ENCODE data around the gene PPP1R12B. TPM values are rescaled to one million over a fixed set of nuclear protein-coding genes. Genes with fewer than 3 reads are reported as not detected.
"Not testable (repeated sequence)": the region's sequence is repeated elsewhere in the genome, so short reads cannot be mapped to it uniquely, and the experiment has no call there.

Gene PPP1R12B
- total RNA-seq, 3 donors from 2014 or later: 80.9 to 655 (median 89.0) TPM

DNA sequence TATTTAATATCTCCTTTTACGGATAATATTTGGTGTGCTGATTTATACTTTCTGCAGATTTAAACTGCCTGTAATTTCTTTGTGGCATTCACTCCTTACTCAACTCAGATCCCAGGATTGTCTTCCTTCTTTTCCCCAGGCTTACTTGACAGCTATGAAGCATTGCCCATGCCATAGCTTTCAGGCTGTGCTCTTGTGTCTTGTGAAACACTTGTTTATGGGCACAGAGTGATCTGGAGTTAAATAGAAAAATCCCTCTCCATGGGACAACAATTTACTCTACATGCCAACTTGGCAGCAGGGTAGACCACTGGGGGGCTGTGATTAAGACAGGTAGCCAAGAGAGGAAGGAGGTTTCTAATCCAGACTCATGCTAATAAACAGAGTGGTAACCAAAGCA is 57.4 kb downstream of the PPP1R12B start:
- DNase-seq (no peak), ATAC-seq (no peak)
- intact Hi-C loops (cut with DNase I, micrococcal nuclease): no loop called here
- Histone ChIP-seq H3K4me3 (no peak overlapping the region), H3K4me1 (ENCODE audit: low read depth) (no peaks in the 10 kb centered on the region), H3K9me3 (no peaks in the 10 kb centered on the region), H3K36me3 (ENCODE audit: low read depth) (no peaks in the 10 kb centered on the region)
- TF ChIP-seq, protein P1, sequence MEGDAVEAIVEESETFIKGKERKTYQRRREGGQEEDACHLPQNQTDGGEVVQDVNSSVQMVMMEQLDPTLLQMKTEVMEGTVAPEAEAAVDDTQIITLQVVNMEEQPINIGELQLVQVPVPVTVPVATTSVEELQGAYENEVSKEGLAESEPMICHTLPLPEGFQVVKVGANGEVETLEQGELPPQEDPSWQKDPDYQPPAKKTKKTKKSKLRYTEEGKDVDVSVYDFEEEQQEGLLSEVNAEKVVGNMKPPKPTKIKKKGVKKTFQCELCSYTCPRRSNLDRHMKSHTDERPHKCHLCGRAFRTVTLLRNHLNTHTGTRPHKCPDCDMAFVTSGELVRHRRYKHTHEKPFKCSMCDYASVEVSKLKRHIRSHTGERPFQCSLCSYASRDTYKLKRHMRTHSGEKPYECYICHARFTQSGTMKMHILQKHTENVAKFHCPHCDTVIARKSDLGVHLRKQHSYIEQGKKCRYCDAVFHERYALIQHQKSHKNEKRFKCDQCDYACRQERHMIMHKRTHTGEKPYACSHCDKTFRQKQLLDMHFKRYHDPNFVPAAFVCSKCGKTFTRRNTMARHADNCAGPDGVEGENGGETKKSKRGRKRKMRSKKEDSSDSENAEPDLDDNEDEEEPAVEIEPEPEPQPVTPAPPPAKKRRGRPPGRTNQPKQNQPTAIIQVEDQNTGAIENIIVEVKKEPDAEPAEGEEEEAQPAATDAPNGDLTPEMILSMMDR (IDR thresholded peaks at IDR 0.05): no peak

DNA sequence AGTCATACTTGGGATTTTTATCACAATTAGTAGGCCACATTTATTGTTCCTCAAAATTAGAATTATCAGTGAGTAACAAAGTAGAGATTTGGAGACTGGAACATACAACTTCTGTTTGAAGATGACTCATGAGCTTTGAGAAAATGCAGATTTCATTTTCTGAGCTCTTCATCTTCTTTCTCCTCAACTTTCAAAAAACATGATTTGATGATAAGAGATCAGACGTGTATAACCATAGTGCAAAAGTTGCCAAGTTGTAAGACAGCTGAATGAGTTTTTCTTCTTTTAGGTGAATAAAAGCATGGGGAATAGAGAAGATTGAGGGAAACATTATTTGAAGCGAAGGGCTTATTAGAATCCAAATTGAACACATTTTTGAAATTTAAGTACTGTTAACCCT is 58.4 kb downstream of the PPP1R12B start:
- H3K4me1 ChIP-seq (ENCODE audit: low read depth); H3K9me3 ChIP-seq; ATAC-seq; H3K4me3 ChIP-seq; DNase-seq; H3K36me3 ChIP-seq (ENCODE audit: low read depth); intact Hi-C loops (cut with DNase I, micrococcal nuclease): not testable (repeated sequence)

DNA sequence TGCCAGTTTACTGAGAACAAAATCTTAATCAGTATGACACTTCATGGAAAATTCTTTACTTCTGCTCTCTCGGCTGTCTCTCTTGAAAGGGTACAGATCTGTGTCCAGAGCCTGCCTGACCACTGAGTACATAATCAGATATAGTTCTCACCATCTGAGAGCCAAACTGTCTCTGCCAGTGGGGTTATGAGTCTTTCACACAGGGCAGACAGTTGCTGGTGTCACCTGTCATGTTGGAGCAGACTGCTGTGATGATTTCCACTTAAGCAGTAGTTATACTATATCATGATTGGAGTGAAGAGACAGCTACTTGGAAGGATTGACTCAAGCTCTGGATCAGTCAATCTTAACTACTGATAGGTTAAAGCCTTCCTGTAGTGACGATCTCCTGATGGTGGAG is 58.9 kb downstream of the PPP1R12B start:
- H3K4me3 ChIP-seq; H3K4me1 ChIP-seq (ENCODE audit: low read depth); ATAC-seq; H3K9me3 ChIP-seq; intact Hi-C loops (cut with DNase I, micrococcal nuclease); H3K36me3 ChIP-seq (ENCODE audit: low read depth); DNase-seq: not testable (repeated sequence)

DNA sequence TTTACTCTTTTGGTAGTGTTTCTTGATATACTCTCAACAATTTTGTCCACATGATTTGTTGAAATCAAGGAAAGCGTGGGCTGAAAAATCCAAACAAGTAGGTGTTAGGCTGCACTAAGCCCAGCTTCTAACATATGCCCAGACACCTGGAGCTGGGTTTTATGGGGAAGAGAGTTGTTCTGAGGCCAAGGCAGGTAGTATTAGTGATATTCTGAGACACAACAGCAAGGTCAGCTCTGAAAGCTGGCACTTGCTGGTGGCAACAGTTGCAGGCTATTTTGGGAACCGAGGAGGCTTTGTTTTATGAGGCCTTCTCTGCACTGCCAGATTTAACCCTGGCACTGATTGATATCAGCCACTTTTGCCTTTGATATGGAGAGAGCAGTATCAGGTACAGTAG is 61.8 kb downstream of the PPP1R12B start:
- H3K9me3 ChIP-seq; H3K4me3 ChIP-seq; DNase-seq; intact Hi-C loops (cut with DNase I, micrococcal nuclease); H3K36me3 ChIP-seq (ENCODE audit: low read depth); H3K4me1 ChIP-seq (ENCODE audit: low read depth); ATAC-seq: not testable (repeated sequence)

DNA sequence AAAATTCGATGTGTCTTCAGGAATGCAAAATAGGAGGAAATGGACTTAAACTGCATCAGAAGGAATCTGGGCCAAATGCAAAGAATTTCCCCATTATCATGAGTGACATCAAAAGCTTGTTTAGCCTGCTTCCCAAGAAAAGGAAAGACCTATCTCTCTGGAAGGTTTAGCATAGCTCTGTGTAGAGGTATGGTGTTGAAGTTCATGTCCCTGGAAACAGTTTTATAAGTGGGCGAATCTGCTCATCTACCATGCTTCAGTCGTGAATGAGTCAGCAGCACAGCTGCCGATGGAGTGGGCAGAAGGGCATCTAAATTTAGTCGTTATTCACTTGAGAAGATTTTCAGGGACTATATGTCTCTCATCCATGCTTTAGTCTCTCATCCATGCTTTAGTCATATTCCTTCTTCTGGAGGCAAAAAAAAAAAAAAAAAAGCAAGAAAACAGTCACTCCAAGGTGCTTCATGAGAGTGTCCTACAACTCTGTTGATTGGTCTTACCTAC is 62.4 kb downstream of the PPP1R12B start:
- intact Hi-C loops (cut with DNase I, micrococcal nuclease); H3K4me3 ChIP-seq; DNase-seq; H3K36me3 ChIP-seq (ENCODE audit: low read depth); H3K9me3 ChIP-seq; H3K4me1 ChIP-seq (ENCODE audit: low read depth); ATAC-seq: not testable (repeated sequence)

DNA sequence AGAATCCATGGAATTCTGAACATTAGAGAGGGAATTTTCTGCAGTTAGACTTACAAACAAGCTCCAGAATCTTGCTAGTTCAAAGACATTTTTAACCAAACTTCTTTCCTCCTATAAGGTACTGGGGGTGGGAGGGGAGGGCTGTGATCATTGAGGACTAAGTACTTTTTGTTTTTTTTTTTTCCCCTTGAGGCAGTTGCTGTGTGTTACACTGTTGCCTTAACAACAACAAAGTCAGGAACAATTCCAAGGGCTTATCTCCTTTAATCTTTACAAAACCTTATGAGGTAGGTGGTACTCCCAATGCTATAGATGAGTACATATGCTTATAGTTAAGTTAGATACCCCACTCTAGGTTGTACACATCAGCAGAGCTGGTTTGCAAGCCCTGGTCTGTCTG is 62.9 kb downstream of the PPP1R12B start:
- Histone ChIP-seq H3K9me3 (no peaks in the 10 kb centered on the region), H3K36me3 (ENCODE audit: low read depth) (no peaks in the 10 kb centered on the region), H3K4me1 (ENCODE audit: low read depth) (no peaks in the 10 kb centered on the region), H3K4me3 (no peak overlapping the region)
- TF ChIP-seq, protein P1 (IDR thresholded peaks at IDR 0.05): no peak
- intact Hi-C loops (cut with DNase I, micrococcal nuclease): no loop called here
- ATAC-seq (no peak), DNase-seq (no peak)

DNA sequence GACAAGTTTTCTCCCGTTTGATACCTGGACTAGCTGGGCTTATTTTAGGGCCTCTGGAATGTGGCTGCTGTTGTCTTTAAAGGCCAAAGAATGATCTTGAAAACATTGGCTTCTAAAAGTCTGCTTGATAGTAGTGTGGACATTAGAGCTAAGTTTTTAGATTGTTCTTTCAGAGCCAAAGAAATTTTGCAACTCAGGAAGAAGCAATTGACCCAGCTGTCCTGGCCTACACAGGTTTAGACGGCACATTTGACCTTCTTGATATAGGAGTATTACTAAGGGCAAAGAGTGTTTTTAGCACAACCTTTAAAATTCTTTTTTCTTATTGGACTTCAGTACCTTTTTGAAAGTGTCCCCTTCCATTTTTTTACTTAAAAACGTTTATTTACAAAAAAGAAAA is 63.9 kb downstream of the PPP1R12B start:
- H3K4me3 ChIP-seq; H3K36me3 ChIP-seq (ENCODE audit: low read depth); ATAC-seq; intact Hi-C loops (cut with DNase I, micrococcal nuclease); DNase-seq; H3K9me3 ChIP-seq; H3K4me1 ChIP-seq (ENCODE audit: low read depth): not testable (repeated sequence)

DNA sequence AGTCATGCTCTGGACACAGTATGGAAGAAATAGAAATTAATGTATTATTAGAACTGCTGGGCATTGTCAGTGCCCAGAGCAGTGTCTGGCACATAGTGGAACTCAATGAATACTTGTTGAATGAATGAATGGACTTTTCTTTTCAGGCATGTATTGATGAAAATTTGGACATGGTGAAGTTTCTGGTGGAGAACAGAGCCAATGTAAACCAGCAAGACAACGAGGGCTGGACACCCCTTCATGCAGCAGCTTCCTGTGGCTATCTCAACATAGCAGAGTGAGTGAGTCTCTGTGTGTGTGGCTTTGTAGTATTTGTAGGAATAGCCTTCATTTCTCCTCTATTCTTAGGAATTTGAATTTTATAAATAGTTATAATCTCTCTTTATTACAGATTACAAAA is 68.1 kb downstream of the PPP1R12B start:
- no peak for DNase-seq
- TF ChIP-seq, protein P1 (IDR thresholded peaks at IDR 0.05): no peak
- intact Hi-C loops (cut with DNase I, micrococcal nuclease): no loop called here

DNA sequence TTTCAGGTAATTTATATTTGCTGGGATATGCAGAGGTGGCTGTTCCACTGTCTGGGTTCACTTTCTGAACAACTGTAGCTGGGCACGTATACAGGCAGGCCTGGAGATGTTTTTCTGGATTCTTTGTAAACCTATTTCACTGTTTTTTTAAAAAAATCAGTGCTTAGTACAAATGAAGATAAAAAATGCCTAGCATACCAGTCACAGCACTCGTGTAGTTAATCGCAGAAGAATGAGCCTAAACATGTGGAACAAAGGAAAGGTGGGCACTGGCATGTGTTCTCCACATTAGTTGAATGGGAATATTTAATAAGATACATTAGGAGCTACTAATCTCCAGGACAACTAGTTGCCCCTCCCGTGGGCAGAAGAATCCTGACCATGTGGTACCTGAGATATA is 68.6 kb downstream of the PPP1R12B start:
- H3K36me3 ChIP-seq (ENCODE audit: low read depth); H3K4me1 ChIP-seq (ENCODE audit: low read depth); H3K9me3 ChIP-seq; DNase-seq; ATAC-seq; intact Hi-C loops (cut with DNase I, micrococcal nuclease); H3K4me3 ChIP-seq: not testable (repeated sequence)

More for the DNA sequence above, 68.1 kb downstream of the PPP1R12B start:
- no peaks in the 10 kb centered on the region for H3K36me3 ChIP-seq (ENCODE audit: low read depth)
- H3K9me3 ChIP-seq: no peaks in the 10 kb centered on the region
- no peaks in the 10 kb centered on the region for H3K4me1 ChIP-seq (ENCODE audit: low read depth)
- H3K4me3 ChIP-seq: no peak overlapping the region
- no peak for ATAC-seq

DNA sequence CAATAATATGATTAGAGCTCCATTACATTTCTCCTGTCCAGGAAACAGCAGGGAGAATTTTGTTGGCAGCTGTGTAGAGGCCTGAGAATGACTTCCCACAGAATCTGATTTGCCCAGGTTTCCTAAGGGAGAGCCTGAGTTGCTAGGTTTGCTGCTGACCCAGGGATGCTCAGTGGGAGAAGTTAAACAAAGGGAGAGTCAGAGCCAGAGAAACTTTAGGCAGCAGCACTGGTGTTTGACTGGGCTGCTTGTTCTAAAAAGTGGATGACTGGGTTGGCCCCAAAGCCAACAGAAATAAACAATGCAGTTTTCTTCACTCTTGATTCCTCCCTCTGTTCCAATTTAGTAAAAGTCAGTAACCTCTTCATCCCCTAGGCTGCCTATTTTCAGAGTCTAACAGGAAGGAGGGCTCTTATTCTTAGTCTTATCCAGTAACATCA is 69.3 kb downstream of the PPP1R12B start:
- intact Hi-C loops (cut with DNase I, micrococcal nuclease); DNase-seq; H3K9me3 ChIP-seq; ATAC-seq; H3K4me3 ChIP-seq; H3K36me3 ChIP-seq (ENCODE audit: low read depth); H3K4me1 ChIP-seq (ENCODE audit: low read depth): not testable (repeated sequence)

DNA sequence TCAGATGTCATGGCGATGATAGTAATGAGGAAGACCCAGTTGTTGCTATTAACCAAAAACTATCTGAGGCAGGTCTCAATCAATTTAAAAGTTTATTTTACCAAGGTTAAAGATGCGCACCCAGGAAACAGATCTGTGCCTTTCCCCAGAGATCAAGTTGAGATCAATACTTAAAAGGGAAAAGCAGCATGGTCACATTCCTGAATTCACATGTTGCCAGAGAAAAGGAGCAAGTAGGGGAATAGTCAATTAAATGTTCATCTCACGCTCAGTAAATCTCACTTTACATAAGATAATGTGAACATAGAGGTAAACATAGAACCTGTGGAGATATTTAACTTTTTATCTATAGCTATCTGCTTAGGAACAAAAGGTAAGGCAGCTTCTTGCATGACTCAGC is 71.2 kb downstream of the PPP1R12B start:
- H3K4me3 ChIP-seq; DNase-seq; H3K36me3 ChIP-seq (ENCODE audit: low read depth); ATAC-seq; H3K4me1 ChIP-seq (ENCODE audit: low read depth); intact Hi-C loops (cut with DNase I, micrococcal nuclease); H3K9me3 ChIP-seq: not testable (repeated sequence)

Data from mucosa of descending colon (tissue), 3 donors.